ENCODE data around the gene INPP5D. TPM values are rescaled to one million over a fixed set of nuclear protein-coding genes. Genes with fewer than 3 reads are reported as not detected.

INPP5D gene
- total RNA-seq, 4 donors from 2014 or later = 6.5 to 18.7 (median 11.5) TPM

GRCh38 chr2:233146194-233146593 is 86.1 kb downstream of the INPP5D start:
- Histone ChIP-seq H3K36me3 (peaks cover 12% of the 10 kb centered on the region), H3K4me1 (no peaks in the 10 kb centered on the region), H3K9me3 (no peaks in the 10 kb centered on the region), H3K4me3 (no peak overlapping the region), H3K27ac (no peak overlapping the region), H3K27me3 (no peaks in the 10 kb centered on the region)
- WGBS = 96% methylated on average over 11 of the region's 11 CpGs
- TF ChIP-seq POLR2A (IDR thresholded peaks at IDR 0.05) = no peak
- TF ChIP-seq POLR2AphosphoS5 (IDR thresholded peaks at IDR 0.05) = no peak
- no peak for TF ChIP-seq EP300 (IDR thresholded peaks at IDR 0.05)
- no peak for TF ChIP-seq CTCF (IDR thresholded peaks at IDR 0.05)
- peak in 1 of 2 donors; percentile 52 for DNase-seq (ENCODE audit: low spot score in 2 of 2)

- Histone ChIP-seq H3K27me3 (no peaks in the 10 kb centered on the region), H3K9me3 (no peaks in the 10 kb centered on the region), H3K4me1 (no peaks in the 10 kb centered on the region), H3K4me3 (no peak overlapping the region), H3K36me3 (peaks cover 12% of the 10 kb centered on the region), H3K27ac (no peak overlapping the region)
- TF ChIP-seq POLR2AphosphoS5 (IDR thresholded peaks at IDR 0.05) = no peak
- peak in 1 of 2 donors; percentile 31 for DNase-seq (ENCODE audit: low spot score in 2 of 2)
- WGBS = 76% methylated on average over 22 of the region's 22 CpGs
These were observed 87.1 kb downstream of the INPP5D start for GRCh38 chr2:233147136-233147828.

GRCh38 chr2:233147829-233148167 is 87.7 kb downstream of the INPP5D start:
- no peak for DNase-seq (ENCODE audit: low spot score in 2 of 2)
- Histone ChIP-seq H3K27me3 (no peaks in the 10 kb centered on the region), H3K36me3 (peaks cover 12% of the 10 kb centered on the region), H3K4me3 (no peak overlapping the region), H3K9me3 (no peaks in the 10 kb centered on the region), H3K4me1 (no peaks in the 10 kb centered on the region), H3K27ac (no peak overlapping the region)
- 100% methylated on average over 1 of the region's 1 CpG for WGBS
- no peak for TF ChIP-seq CTCF (IDR thresholded peaks at IDR 0.05)
- TF ChIP-seq POLR2AphosphoS5 (IDR thresholded peaks at IDR 0.05) = no peak
- no peak for TF ChIP-seq POLR2A (IDR thresholded peaks at IDR 0.05)
- no peak for TF ChIP-seq EP300 (IDR thresholded peaks at IDR 0.05)

- Histone ChIP-seq H3K27ac (no peak overlapping the region), H3K9me3 (no peaks in the 10 kb centered on the region), H3K4me3 (no peak overlapping the region), H3K4me1 (no peaks in the 10 kb centered on the region), H3K27me3 (no peaks in the 10 kb centered on the region), H3K36me3 (peaks cover 12% of the 10 kb centered on the region)
- 80% methylated on average over 10 of the region's 10 CpGs for WGBS
- TF ChIP-seq EP300 (IDR thresholded peaks at IDR 0.05) = no peak
- TF ChIP-seq POLR2A (IDR thresholded peaks at IDR 0.05) = no peak
- TF ChIP-seq POLR2AphosphoS5 (IDR thresholded peaks at IDR 0.05) = no peak
- TF ChIP-seq CTCF (IDR thresholded peaks at IDR 0.05) = no peak
- DNase-seq (ENCODE audit: low spot score in 2 of 2) = peak in 1 of 2 donors; percentile 18
These were observed 88.2 kb downstream of the INPP5D start for GRCh38 chr2:233148354-233148753.

- TF ChIP-seq POLR2AphosphoS5 (IDR thresholded peaks at IDR 0.05) (no peak), EP300 (IDR thresholded peaks at IDR 0.05) (no peak), POLR2A (IDR thresholded peaks at IDR 0.05) (no peak), CTCF (IDR thresholded peaks at IDR 0.05) (no peak)
- no peak overlapping the region for H3K27ac ChIP-seq
- H3K4me1 ChIP-seq = no peaks in the 10 kb centered on the region
- H3K36me3 ChIP-seq = peaks cover 11% of the 10 kb centered on the region
- H3K4me3 ChIP-seq = no peak overlapping the region
- peak in 1 of 2 donors; percentile 61 for DNase-seq (ENCODE audit: low spot score in 2 of 2)
- WGBS = 17% methylated on average over 5 of the region's 5 CpGs
- H3K27me3 ChIP-seq = no peaks in the 10 kb centered on the region
- H3K9me3 ChIP-seq = no peaks in the 10 kb centered on the region
These were observed 92.4 kb downstream of the INPP5D start for GRCh38 chr2:233152541-233152940.

Data from suprapubic skin (tissue), 4 donors.